Measurements from ENCODE around the gene NUCB1. TPM values are rescaled to one million over a fixed set of nuclear protein-coding genes. Genes with fewer than 3 reads are reported as not detected.
A peak's percentile ranks its signal among the peaks of the same experiment; 100 is the strongest.

The NUCB1 gene
- total and polyA plus RNA-seq, 9 of the 15 experiments (the other 6 are each of a cell fraction or from before 2014, with no cell fraction given): 3.1 to 153 (median 71.7) TPM

DNA sequence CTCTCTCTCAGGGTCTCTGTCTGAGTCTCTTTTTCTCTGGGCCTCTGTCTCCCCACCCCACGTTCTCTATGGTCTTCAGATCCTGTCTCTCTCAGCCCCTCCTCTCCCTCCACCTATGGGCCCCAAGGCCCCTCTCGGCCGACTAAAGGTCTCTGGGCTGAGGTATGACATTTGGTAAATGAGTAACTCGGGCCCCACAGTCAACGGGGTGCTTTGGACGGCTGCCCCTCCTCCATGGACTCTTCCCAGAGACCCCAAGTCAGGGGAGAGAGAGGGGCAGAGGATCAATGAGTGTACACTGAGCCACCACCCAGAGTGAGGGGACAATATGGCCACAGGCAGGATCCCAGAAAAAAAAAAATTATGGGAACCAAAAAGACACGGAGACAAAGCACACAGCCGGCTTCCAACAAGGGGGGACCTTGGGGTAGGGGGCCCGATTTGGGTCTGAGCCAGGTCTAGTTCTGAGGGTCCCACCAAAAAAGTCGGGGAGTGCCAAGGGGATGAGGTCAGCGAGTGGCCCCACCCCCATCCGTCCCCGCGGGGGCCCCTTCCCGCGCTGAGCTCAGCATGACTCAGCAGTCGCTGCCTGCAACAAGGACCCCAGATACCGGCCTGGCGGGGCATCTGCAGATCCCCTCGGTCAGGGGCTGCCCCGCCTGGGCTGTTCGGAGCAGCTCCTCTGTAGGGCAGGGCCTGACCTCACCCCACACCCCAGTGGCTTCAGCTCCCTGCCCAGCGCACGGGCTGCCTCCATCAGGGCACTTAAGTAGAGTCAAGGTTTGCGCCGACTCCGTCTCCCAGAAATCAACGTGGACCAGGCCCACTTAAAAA lies 63.5 kb downstream of the NUCB1 start:
- DNase-seq (ENCODE audit: extremely low read depth in 1 of 4, low spot score in 3 of 4) (peak; percentile 80 to 94 (median 87)), FAIRE-seq (peak; percentile 80), ATAC-seq (peak; percentile 25)
- H4K20me1 ChIP-seq (replicated peaks; ENCODE audit: control insufficient read depth, insufficient read depth, low read length): peaks cover 17% of the 10 kb centered on the region
- in situ Hi-C loops (cut with MboI): loop anchor here (10.0 kb wide), 1 partner anchor 89 kb away; the partner anchor contains the start of gene PPP1R15A
- ChIA-PET CTCF (ENCODE audit: low intra/inter-chr PET ratio) (no interaction called here), POLR2A (interaction anchor here (0.6 to 14.5 kb wide), 13 partner anchors 8 to 602 kb away, joined by 3 to 439 read pairs (median 5); partner anchors contain the start of genes BAX, GYS1, NUCB1 and PPP1R15A)
- WGBS (ENCODE audit: insufficient coverage, low coverage, missing lambda C conversion rate): under 1% methylated on average over 22 of the region's 28 CpGs
- peak overlapping the region; percentile 99 for H3K27ac ChIP-seq (ENCODE audit: extremely low read depth, low read depth, low read length)
- peak overlapping the region; percentile 4; the same call in 1 of the 2 replicates for H2AFZ ChIP-seq (ENCODE audit: low read depth, low read length)
- H3K9ac ChIP-seq (ENCODE audit: insufficient read depth in 1 of 2, low read depth in 2 of 2, low read length in 2 of 2): peak overlapping the region; percentile 93 to 95
- peaks cover 31 to 51% of the 10 kb centered on the region in 2 experiments for H3K4me1 ChIP-seq (replicated peaks in 1 of 2; ENCODE audit: control insufficient read depth in 2 of 2, insufficient read depth in 2 of 2, low read length in 2 of 2)
- peaks cover 56% of the 10 kb centered on the region for H3K79me2 ChIP-seq (ENCODE audit: control insufficient read depth, insufficient read depth, low read length)
- no TSS peak for BruUV-seq (replicated peaks)
- intact Hi-C loops (cut with micrococcal nuclease): no loop called here
- no peaks in the 10 kb centered on the region for H3K27me3 ChIP-seq (ENCODE audit: control insufficient read depth in 2 of 2, insufficient read depth in 2 of 2, low read length in 2 of 2)
- H3K36me3 ChIP-seq (ENCODE audit: control insufficient read depth, insufficient read depth, low read length): peaks cover 36% of the 10 kb centered on the region
- H3K4me2 ChIP-seq (ENCODE audit: insufficient read depth, low read length): peak overlapping the region; percentile 89
- H3K9me1 ChIP-seq (ENCODE audit: control insufficient read depth, insufficient read depth, low read length): no peaks in the 10 kb centered on the region
- H3K9me3 ChIP-seq (replicated peaks; ENCODE audit: control insufficient read depth, insufficient read depth, low read depth, low read length): no peaks in the 10 kb centered on the region
- peak overlapping the region; percentile 45 for H3K4me3 ChIP-seq
- TF ChIP-seq LCOR (CRISPR knock-in tag; IDR thresholded peaks at IDR 0.05) (0 out of 2 replicates have a peak, but pooled peaks have one; percentile 63), SAFB2 (IDR thresholded peaks at IDR 0.05; ENCODE audit: borderline replicate concordance, low read depth, low read length, severe bottlenecking) (no peak), HDAC3 (IDR thresholded peaks at IDR 0.05; ENCODE audit: borderline replicate concordance, partially characterized antibody) (peak; percentile 77), MCM5 (IDR thresholded peaks at IDR 0.05; ENCODE audit: low read depth) (no peak), OTX1 (CRISPR knock-in tag; IDR thresholded peaks at IDR 0.05) (0 out of 2 replicates have a peak, but pooled peaks have one; percentile 5), HEY1 (CRISPR knock-in tag; IDR thresholded peaks at IDR 0.05; ENCODE audit: borderline replicate concordance) (no peak), NCOA2 (IDR thresholded peaks at IDR 0.05; ENCODE audit: partially characterized antibody in 2 of 2) (no peak), ZNF212 (CRISPR knock-in tag; IDR thresholded peaks at IDR 0.05) (0 out of 2 replicates have a peak, but pooled peaks have one; percentile 53), PURB (CRISPR knock-in tag; IDR thresholded peaks at IDR 0.05; ENCODE audit: low read depth) (no peak), SREBF2 (CRISPR knock-in tag; IDR thresholded peaks at IDR 0.05) (no peak), MAFF (IDR thresholded peaks at IDR 0.05; ENCODE audit: low read length) (peak; percentile 90), EP300 (IDR thresholded peaks at IDR 0.05; ENCODE audit: low read length) (peak; percentile 85), TGIF2 (CRISPR knock-in tag; IDR thresholded peaks at IDR 0.05) (no peak), PCBP2 (IDR thresholded peaks at IDR 0.05; ENCODE audit: low read depth, low read length, poor library complexity, severe bottlenecking) (no peak)
- TF ChIP-seq, protein P1, sequence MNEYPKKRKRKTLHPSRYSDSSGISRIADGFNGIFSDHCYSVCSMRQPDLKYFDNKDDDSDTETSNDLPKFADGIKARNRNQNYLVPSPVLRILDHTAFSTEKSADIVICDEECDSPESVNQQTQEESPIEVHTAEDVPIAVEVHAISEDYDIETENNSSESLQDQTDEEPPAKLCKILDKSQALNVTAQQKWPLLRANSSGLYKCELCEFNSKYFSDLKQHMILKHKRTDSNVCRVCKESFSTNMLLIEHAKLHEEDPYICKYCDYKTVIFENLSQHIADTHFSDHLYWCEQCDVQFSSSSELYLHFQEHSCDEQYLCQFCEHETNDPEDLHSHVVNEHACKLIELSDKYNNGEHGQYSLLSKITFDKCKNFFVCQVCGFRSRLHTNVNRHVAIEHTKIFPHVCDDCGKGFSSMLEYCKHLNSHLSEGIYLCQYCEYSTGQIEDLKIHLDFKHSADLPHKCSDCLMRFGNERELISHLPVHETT (CRISPR knock-in tag; conservative IDR thresholded peaks at IDR 0.05 in 1 of 2, IDR thresholded peaks at IDR 0.05 in 1 of 2): peak in 1 of 2 experiments; percentile 89; a peak in 2 of 4 replicates
- TF ChIP-seq, protein P2, sequence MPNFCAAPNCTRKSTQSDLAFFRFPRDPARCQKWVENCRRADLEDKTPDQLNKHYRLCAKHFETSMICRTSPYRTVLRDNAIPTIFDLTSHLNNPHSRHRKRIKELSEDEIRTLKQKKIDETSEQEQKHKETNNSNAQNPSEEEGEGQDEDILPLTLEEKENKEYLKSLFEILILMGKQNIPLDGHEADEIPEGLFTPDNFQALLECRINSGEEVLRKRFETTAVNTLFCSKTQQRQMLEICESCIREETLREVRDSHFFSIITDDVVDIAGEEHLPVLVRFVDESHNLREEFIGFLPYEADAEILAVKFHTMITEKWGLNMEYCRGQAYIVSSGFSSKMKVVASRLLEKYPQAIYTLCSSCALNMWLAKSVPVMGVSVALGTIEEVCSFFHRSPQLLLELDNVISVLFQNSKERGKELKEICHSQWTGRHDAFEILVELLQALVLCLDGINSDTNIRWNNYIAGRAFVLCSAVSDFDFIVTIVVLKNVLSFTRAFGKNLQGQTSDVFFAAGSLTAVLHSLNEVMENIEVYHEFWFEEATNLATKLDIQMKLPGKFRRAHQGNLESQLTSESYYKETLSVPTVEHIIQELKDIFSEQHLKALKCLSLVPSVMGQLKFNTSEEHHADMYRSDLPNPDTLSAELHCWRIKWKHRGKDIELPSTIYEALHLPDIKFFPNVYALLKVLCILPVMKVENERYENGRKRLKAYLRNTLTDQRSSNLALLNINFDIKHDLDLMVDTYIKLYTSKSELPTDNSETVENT (CRISPR knock-in tag; IDR thresholded peaks at IDR 0.05): peak; percentile 90
